Ecto neural progenitor cell (in vitro differentiated cells): ENCODE data around the gene CTDSPL.
A peak's percentile ranks its signal among the peaks of the same experiment; 100 is the strongest.

ENCODE experiments used
- DNase-seq: peaks from one replicate; pipeline ENCODE4 v3.0.0-alpha.2; 2018; ENCODE audit warnings: low spot score

CTDSPL gene

GRCh38 chr3:37853691-37854413, 7.8 kb upstream of the CTDSPL start:
- no peak for DNase-seq

DNA sequence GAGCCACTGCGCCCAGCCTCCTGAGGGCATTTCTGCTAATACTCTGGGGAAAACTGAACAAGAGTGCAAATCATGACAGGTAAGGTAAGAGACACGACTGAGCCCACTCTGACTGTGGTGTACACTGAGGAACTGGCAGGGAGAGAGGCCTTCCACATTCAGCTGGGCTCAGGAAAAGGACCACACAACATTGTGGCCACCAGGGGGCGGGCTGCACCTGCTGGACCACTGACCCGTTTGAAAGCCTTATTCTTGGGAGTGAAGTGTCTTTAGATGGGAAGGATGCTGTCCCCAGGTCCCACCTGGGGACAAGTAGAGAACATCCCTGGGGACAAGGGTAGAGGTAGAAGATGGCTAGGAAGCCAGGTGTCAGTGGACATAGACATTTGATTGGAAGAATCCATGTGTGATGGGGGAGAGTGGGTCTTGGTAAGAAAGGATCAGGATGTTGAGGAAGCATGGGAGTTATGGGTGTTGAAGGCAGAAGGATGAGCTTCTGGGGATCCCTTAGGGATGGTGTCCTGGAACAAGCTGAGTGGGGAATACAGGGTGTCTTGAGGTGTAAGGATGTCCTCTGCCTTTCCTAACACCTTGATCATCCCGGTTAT, 6.2 kb upstream of the CTDSPL start:
- peak; percentile 87 for DNase-seq

DNA sequence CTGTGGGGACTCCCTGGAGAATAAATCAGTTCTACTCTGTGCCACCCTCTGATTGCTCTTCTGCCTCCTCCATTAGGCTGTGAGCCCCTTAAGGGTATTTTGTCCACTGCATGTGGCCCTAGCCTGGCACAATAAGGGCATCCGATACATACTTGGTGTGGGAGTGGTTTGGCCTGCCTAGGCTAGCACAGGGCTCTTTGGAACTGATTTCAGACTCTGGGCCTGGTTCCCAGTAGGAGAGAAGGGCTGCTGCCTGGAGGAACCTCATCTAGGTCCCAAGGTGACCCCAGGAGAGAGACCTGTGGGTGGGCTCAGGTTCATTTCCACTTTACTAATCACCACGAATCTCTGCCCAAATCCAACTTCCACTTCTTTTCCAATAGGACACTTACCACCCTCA, 5.3 kb upstream of the CTDSPL start:
- DNase-seq, result no peak

GRCh38 chr3:37858742-37859141, 2.9 kb upstream of the CTDSPL start:
- no peak for DNase-seq

GRCh38 chr3:37859354-37859753, 2.3 kb upstream of the CTDSPL start:
- DNase-seq, result no peak

GRCh38 chr3:37859908-37860199, 1.8 kb upstream of the CTDSPL start:
- DNase-seq, result no peak

GRCh38 chr3:37862219-37862902, 681 bp downstream of the CTDSPL start:
- DNase-seq, result peak; percentile 66

DNA sequence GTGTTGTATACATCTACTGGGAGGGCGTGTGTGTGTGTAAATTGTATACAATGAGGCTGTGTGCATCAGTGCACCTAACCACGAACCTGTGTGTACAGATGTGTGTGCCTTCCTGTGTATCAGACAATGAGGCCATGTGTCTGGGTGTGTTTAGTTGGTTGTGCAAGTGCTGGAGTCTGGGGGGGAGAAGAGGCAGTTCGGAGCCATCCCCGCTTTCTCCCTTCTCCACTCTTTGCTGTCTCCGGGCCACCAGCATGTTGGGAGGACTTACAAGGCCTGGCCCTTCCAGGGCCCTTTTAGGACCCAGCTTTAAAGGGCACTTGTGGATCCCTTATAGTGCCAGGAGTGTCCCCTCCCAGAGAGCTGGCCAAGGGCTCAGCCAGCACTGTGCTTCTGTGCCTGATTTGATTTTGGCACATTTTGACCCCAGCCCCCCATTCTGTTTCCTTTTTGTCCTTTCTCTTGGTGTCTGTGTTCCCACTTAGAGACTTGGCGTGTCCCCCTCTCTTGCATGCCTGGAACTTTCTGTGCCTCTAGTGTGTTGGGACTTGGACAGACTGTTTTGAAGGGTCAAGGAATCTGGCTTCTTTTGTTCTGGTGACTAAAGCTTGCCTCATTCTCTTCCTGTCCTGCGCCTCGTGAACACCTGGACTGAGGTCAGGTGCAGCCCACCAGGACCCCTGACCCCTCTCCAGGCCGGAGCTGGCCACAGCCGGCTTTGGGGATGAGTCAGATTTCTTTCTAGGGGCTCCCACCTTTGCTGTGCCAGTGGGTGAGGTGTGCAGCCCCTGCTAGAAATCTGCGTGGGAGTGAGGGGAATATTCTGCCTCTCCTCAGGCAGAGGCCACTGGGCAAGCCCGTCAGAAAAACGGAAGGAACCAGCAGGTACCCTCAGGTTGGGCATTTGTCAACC, 1.5 kb downstream of the CTDSPL start:
- no peak for DNase-seq

GRCh38 chr3:37863949-37864822, 2.5 kb downstream of the CTDSPL start:
- no peak for DNase-seq

DNA sequence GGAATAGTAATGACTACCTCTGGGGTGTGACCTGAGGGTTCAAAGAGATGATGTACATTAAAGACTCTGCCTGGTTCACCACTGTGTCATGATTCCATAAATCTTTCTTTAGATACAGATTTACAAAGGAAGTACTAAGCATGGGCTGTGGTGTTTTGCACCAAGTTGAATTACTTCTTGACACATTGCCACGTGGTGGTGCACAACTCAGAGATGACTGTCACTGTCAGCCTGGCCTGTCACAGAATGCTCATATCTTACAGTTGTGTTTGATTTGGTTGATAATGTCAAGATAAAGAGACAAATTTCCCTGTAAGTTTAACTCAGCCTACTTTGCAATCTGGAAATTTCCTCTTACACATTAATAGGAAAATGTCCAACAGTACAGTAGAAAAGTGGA, 3.2 kb downstream of the CTDSPL start:
- DNase-seq, result no peak

GRCh38 chr3:37867144-37867543, 5.5 kb downstream of the CTDSPL start:
- no peak for DNase-seq

- DNase-seq, result no peak
These were observed 10.2 kb downstream of the CTDSPL start for GRCh38 chr3:37871858-37872257.

DNA sequence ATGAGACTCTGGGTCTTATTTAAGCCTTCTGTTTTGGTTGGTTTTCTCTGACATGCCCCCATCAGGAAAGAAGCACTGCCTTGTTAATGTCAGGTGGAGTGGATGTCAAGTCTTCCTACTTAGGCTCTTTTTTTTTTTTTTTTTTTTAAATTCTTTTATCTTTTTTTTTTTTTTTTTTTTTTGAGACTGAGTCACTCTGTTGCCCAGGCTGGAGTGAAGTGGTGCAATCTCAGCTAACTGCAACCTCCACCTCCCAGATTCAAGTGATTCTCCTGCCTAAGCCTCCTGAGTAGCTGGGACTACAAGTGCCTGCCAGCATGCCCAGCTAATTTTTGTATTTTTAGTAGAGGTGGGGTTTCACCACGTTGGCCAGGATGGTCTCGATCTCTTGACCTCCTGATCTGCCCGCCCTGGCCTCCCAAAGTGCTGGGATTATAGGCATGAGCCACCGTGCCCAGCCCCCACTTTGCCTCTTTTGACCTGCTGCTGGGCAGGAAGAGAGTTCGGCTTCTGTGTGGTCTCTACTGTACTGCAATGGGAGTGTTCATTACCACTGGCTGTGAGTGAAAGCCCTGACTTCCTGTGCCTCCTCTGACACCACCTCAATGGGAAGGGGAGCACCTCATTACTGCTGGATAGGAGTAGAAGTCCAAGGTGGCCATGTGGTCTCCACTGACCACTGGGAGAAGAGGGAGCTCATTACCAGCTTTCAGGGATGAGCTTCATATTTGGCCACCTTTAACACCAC, 10.9 kb downstream of the CTDSPL start:
- no peak for DNase-seq

DNA sequence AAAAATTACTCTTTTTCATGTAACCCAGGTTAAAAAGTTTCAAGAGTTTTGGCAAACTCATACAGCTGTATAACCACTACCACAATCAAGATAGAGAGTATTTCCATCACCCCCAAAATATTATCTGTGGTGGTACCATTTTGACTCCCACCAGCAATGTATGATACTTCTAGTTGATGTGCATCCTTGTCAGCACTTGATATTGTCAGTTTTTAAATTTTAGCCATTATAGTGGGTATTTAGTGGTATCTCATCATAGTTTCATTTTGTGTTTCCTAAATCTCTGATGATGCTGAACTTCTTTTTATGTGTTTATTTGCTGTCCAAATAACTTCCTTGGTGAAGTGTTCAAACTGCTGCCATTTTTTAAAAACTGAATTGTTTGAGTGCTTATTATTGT, 14.6 kb downstream of the CTDSPL start:
- DNase-seq, result no peak

- DNase-seq, result no peak
These were observed 21.0 kb downstream of the CTDSPL start for GRCh38 chr3:37882711-37883110.

DNA sequence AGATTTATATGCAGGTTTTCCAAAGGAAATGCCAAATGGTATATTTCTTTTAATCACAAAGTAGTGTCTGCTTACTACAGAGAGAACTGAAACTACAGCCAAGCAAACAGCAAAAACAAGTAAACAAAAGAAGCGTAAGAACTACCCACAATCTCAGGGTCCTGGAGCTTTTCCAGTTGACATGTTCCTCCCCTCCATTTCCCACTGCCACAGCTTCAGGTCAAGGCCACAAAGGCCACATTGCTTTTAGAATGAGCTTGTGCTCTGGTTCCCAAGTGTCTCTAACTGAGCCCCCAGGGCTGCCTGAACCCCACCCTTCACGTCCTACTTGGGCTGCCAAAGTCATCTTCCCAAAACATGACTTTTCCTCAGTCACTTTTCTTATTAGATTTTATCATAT, 24.1 kb downstream of the CTDSPL start:
- no peak for DNase-seq

DNA sequence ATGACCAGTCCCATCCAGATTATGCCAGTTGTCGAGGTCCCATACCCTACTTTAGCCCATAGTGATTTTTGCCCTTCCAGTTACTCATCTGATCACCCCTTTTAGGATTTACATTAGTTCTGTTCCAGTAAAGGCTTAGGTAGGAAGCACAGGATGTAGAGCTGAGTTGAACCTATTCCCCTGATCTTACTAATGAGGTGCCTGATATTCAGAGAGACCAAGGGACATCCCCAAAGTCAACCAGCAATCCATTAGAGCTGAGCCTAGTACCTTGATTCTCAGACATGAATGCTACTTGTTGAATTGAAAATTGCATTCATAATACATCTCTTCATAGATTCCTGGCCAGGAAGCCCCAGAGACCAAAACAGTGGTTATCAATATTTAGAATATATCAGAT, 24.7 kb downstream of the CTDSPL start:
- DNase-seq, result no peak

DNA sequence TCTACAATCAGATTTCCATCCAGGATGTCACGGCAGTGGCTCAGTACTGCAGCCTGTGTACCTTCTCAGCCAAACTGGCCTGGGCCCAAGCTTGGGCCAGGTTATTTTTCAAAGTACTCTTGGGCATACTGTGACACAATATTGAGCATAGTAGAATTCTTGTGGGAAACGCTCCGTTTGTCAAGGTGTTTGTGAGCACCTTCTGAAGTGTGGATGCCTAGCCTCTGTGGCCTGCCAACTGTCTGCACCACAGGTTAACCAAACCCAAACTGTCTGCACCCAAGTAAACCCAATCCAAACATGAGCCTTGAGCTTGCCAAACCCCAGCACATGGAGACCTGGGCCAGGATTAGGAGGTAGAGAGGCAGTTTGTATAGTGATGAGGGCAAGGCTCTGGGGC, 25.4 kb downstream of the CTDSPL start:
- no peak for DNase-seq

- no peak for DNase-seq
These were observed 26.1 kb downstream of the CTDSPL start for GRCh38 chr3:37887824-37888223.

DNA sequence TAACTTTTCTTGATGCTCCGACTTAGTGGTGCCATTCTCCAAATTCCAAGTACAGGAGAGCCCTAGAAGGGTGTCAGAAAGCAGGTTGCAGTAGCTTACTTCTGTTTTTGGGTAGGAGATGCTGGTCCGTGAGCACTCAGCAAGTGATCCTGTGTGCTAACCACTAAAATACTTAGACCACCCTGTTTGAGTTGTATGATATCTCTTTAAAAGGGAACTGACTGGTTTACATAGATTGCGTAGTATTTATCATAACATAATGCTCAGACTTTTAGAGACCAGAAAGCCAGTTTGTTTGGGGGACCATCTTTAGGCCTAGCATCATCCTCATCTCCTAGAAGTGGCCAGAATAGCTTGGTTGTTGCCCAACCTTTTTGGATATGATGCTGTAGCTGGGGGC, 26.7 kb downstream of the CTDSPL start:
- no peak for DNase-seq

DNA sequence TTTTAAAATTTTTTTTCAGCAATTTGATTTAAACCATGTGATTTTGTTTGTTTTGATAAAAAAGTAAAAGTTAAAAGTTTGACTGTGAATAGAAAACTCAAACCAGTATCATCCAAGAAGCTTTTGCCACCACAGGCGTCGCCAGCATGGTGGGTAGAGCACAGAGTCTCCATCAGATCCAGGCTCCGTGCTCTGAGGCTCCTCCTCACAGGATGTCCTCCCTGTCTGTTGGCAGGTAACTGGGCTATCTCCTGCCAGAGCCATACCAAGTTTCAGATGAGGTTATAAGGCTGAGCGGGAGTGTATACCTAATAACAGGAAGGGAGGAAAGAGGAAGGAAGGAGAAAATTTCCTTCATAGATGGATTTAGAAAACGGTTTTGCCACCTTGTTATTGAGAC, 28.8 kb downstream of the CTDSPL start:
- DNase-seq, result no peak
